MM.1S (cell line): ENCODE measurements around the gene ZNF560.

ENCODE experiments used
- DNase-seq: peaks from one replicate; pipeline ENCODE4 v3.0.0-alpha.2; 2015
- H2AFZ ChIP-seq: fragments of 300-600 bp; sonication (generic); 2 replicates; pipeline ENCODE4 v1.6.0; 2016; ENCODE audit warnings: antibody characterized with exemption, low read length
- H3F3A ChIP-seq: fragments of 300-600 bp; sonication (generic); 2 replicates; pipeline ENCODE4 v1.6.1; 2016; ENCODE audit warnings: mild to moderate bottlenecking, antibody characterized with exemption, low read length, moderate library complexity, mixed read lengths; ENCODE audit not compliant: insufficient read depth
- H3K27ac ChIP-seq: fragments of 300-600 bp; sonication (generic); 2 replicates; pipeline ENCODE4 v1.5.1; 2016; ENCODE audit warnings: mild to moderate bottlenecking, low read length
- H3K27me3 ChIP-seq: fragments of 300-600 bp; sonication (generic); replicated peaks from 2 replicates; pipeline ENCODE4 v1.6.0; 2016; ENCODE audit warnings: low read length; ENCODE audit not compliant: insufficient read depth
- H3K36me3 ChIP-seq: fragments of 300-600 bp; sonication (generic); replicated peaks from 2 replicates; pipeline ENCODE4 v1.6.1; 2016; ENCODE audit warnings: mild to moderate bottlenecking, low read length, mixed read lengths; ENCODE audit not compliant: insufficient read depth
- H3K4me1 ChIP-seq: fragments of 300-600 bp; sonication (generic); 2 replicates; pipeline ENCODE4 v1.6.1; 2016; ENCODE audit warnings: low read length, mixed read lengths
- H3K4me2 ChIP-seq: fragments of 300-600 bp; sonication (generic); 2 replicates; pipeline ENCODE4 v1.6.0; 2016; ENCODE audit warnings: low read depth, low read length
- H3K4me3 ChIP-seq: fragments of 300-600 bp; sonication (generic); 2 replicates; pipeline ENCODE4 v1.5.1; 2016; ENCODE audit warnings: low read length, mixed read lengths
- H3K79me2 ChIP-seq: fragments of 300-600 bp; sonication (generic); 2 replicates; pipeline ENCODE4 v1.6.1; 2016; ENCODE audit warnings: mixed run types, low read length, mixed read lengths
- H3K9ac ChIP-seq: fragments of 300-600 bp; sonication (generic); 2 replicates; pipeline ENCODE4 v1.6.1; 2016; ENCODE audit warnings: low read length, mixed read lengths
- H3K9me2 ChIP-seq: fragments of 300-600 bp; sonication (generic); replicated peaks from 2 replicates; pipeline ENCODE4 v1.6.1; 2016; ENCODE audit warnings: mild to moderate bottlenecking, low read length, mixed read lengths; ENCODE audit not compliant: insufficient read depth
- H3K9me3 ChIP-seq: fragments of 300-600 bp; sonication (generic); replicated peaks from 2 replicates; pipeline ENCODE4 v1.6.1; 2016; ENCODE audit warnings: mild to moderate bottlenecking, low read length, mixed read lengths; ENCODE audit not compliant: insufficient read depth
- H4K20me1 ChIP-seq: fragments of 300-600 bp; sonication (generic); 2 replicates; pipeline ENCODE4 v1.6.1; 2016; ENCODE audit warnings: mild to moderate bottlenecking, low read length, moderate library complexity, mixed read lengths; ENCODE audit not compliant: insufficient read depth
- CTCF ChIP-seq: fragments of 300-600 bp; sonication (generic); IDR thresholded peaks from 2 replicates; pipeline ENCODE4 v1.5.1; 2016; ENCODE audit warnings: antibody characterized with exemption, low read length, mixed read lengths
- EZH2 ChIP-seq: fragments of 300-600 bp; sonication (generic); optimal IDR thresholded peaks from 2 replicates; pipeline ENCODE3; 2017; ENCODE audit warnings: low read depth, mild to moderate bottlenecking, antibody characterized with exemption, low read length, mixed read lengths
- EZH2phosphoT487 ChIP-seq: fragments of 300-600 bp; sonication (generic); IDR thresholded peaks from 2 replicates; pipeline ENCODE4 v1.6.1; 2018; ENCODE audit warnings: antibody characterized with exemption, low read length

The ZNF560 gene

DNA sequence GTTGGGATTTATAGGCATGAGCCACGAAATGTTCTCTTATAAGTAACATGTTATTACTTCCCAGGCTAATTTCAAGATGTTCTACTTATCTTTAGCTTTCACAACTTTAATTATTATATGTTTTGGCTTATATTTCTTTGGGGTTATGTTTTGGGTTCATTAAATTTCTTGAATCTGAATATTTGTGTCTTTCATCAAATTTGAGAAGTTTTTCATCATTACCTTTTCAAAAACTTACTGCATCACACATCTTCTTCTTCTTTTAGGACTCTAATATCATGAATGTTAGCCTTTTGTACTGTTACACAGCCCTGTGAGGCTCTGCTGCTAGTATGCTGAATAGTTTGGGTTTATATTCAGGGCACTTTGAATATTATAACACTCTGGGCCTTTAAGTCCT is 53.4 kb downstream of the ZNF560 start:
- Histone ChIP-seq H4K20me1 (no peaks in the 10 kb centered on the region), H3K4me3 (no peak overlapping the region), H3K9me2 (no peaks in the 10 kb centered on the region), H3K9me3 (no peaks in the 10 kb centered on the region), H3K4me2 (no peak overlapping the region), H3K79me2 (no peaks in the 10 kb centered on the region), H3F3A (no peaks in the 10 kb centered on the region), H3K27ac (no peak overlapping the region), H3K36me3 (no peaks in the 10 kb centered on the region), H3K9ac (no peak overlapping the region), H2AFZ (no peak overlapping the region), H3K4me1 (no peaks in the 10 kb centered on the region), H3K27me3 (no peaks in the 10 kb centered on the region)
- no peak for DNase-seq
- TF ChIP-seq EZH2phosphoT487 (no peak), EZH2 (no peak), CTCF (no peak)

DNA sequence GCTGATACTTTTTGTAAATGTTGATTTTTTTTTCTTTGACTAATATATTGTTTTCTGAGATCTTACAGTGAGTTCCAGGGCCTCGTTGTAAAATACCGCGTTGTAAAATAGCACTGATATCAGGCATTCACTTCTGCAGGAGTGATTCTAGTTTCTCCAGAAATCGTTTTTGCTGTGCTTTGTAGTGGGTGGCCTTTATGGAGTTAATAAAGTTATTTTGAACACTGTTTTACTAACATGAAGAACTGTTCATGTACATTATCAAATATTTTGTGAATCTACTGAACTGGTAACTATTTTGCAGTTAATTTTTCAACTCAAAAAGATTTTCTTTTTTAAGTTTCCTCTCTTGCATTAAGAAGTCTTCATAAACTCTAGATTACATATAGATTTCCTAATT is 62.1 kb downstream of the ZNF560 start:
- H3K4me1 ChIP-seq: peaks cover 12% of the 10 kb centered on the region; the same call in 1 of the 2 replicates
- H3K9ac ChIP-seq: no peak overlapping the region
- H3K9me3 ChIP-seq: no peaks in the 10 kb centered on the region

DNA sequence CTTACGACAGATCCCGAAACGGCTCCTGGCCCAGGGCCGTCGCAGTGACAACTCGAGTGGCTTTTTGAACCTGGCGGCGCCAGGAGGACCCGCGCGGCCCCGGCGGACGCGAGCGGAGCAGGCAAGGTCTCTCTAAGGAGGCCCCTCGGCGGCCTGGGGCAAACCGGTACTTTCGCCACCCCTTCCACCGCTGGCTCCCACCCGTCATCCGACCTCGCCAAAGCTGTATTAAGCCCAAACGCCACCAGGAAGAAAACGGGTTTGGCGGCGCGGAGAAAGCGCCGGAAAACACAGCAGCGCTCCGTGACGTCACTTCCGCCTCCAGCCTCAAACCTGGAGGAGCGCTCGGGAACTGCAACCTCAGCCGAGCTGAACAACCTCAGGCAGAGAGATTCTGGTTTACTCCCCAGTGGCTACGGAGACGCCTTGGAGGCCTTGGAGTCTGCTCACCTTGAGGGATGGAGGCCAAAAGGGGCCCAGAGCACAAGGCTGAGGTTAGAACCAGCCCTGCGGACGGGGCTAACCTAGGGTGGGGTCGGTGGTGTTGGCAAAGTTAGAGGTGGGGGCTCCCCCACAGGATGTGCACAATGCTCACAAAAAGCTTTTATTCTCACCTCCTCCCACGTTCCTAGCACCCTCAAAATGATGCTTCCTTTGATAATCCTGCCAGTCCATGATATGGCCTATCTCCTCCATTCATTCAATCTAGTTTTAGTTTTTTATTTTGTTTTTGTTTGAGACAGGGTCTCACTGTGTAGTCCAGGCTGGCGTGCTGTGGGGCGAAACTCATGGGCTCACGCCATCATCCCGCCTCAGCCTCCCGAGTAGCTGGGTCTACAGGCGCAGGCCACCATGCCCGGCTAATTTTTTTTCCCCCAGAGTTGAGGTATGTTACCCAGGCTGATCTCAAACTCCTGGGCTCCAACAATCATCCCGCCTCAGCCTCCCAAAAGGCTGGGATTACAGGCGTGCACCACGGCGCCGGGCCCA is 62.8 kb downstream of the ZNF560 start, which contains the start of gene ZNF266:
ZNF266 (minus strand) TSS at position 295 of the 990 bp plus-strand sequence. CDS start 15,484 bp downstream, outside the sequence.
- DNase-seq: peak; percentile 93
- Histone ChIP-seq H4K20me1 (no peaks in the 10 kb centered on the region), H3K9me2 (no peaks in the 10 kb centered on the region), H3K79me2 (peaks cover 16% of the 10 kb centered on the region), H3K36me3 (peaks cover 10% of the 10 kb centered on the region), H3K4me3 (peak within 1 kb of the TSS; percentile 83), H3F3A (peaks cover 6% of the 10 kb centered on the region; the same call in 1 of the 2 replicates), H3K9ac (peak within 1 kb of the TSS; percentile 87), H3K9me3 (no peaks in the 10 kb centered on the region), H3K4me2 (peak within 1 kb of the TSS; percentile 79), H3K4me1 (peaks cover 12% of the 10 kb centered on the region; the same call in 1 of the 2 replicates), H3K27ac (peak within 1 kb of the TSS; percentile 77), H2AFZ (peak within 1 kb of the TSS; percentile 94), H3K27me3 (no peaks in the 10 kb centered on the region)
- TF ChIP-seq EZH2: no peak
- TF ChIP-seq CTCF: peak; percentile 61

More for the DNA sequence above, 62.1 kb downstream of the ZNF560 start:
- H2AFZ ChIP-seq: peak overlapping the region; percentile 94
- H3K27me3 ChIP-seq: no peaks in the 10 kb centered on the region
- H3F3A ChIP-seq: peaks cover 6% of the 10 kb centered on the region; the same call in 1 of the 2 replicates
- no peak overlapping the region for H3K4me3 ChIP-seq
- no peaks in the 10 kb centered on the region for H3K9me2 ChIP-seq
- peaks cover 10% of the 10 kb centered on the region for H3K36me3 ChIP-seq
- H3K27ac ChIP-seq: no peak overlapping the region
- no peaks in the 10 kb centered on the region for H4K20me1 ChIP-seq
- H3K4me2 ChIP-seq: peak overlapping the region; percentile 79; the same call in 1 of the 2 replicates
- DNase-seq: no peak
- peaks cover 16% of the 10 kb centered on the region for H3K79me2 ChIP-seq
- TF ChIP-seq CTCF: no peak
- TF ChIP-seq EZH2: no peak
- no peak for TF ChIP-seq EZH2phosphoT487
